Hematopoietic multipotent progenitor cell (in vitro differentiated cells): ENCODE results near the gene CEP290. TPM values are rescaled to one million over a fixed set of nuclear protein-coding genes. Genes with fewer than 3 reads are reported as not detected.
"Not testable (repeated sequence)": the region's sequence is repeated elsewhere in the genome, so short reads cannot be mapped to it uniquely, and the experiment has no call there.

ENCODE experiments used
- DNase-seq, 3 donors: peaks; one replicate each; pipeline ENCODE4 v3.0.0-alpha.2; 2011 to 2015; ENCODE audit warnings: low read depth in 2 of 3, low spot score in 2 of 3
- total RNA-seq: library from RNA; depleted of rRNA; stranded (reverse); fragments of >200 nt; gene quantifications from one replicate; pipeline ENCODE4 v1.2.3, GENCODE V29; 2012

CEP290 gene
- total RNA-seq, 1 donor = 15.1 TPM

GRCh38 chr12:88144037-88144436 is 2.1 kb upstream of the CEP290 start:
- DNase-seq = no peak

GRCh38 chr12:88142610-88142991 is 713 bp upstream of the CEP290 start:
- no peak for DNase-seq

- DNase-seq = no peak
These were observed 489 bp downstream of the CEP290 start for GRCh38 chr12:88141425-88141773.

DNA sequence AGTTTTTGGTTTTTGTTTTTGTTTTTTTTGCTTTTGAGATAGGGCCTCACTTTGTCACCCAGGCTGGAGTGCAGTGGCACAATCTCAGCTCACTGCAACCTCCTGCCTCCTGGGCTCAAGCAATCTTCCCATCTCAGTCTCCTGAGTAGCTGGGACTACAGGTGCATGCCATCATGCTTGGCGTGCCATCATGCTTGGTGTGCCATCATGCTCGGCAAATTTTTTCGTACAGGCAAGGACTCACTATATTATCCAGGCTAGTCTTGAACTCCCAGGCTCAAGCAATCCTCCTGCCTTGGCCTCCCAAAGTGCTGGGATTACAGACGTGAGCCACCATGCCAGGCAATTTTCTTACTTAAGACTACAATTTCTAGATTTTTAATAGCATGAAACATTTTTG is 2.2 kb downstream of the CEP290 start:
- DNase-seq = not testable (repeated sequence)

GRCh38 chr12:88133181-88133580 is 8.7 kb downstream of the CEP290 start:
- DNase-seq = not testable (repeated sequence)

DNA sequence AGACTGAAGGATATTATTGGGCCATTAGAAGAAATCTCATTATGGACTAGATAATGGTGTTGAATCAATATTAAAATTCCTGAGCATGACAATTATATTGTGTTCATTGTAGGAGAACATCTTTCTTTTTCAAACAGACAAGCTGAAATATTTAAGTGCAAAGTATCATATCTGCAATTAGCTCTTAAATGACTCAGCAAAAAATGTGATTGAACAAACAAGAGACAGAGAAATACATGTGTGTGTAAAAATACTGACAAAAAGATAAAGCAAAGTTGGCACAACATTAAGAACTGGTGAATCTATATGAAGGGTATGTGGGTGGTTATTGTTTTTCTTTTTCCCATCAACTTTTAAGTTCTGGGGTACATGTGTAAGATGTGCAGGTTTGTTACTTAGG is 9.5 kb downstream of the CEP290 start:
- no peak for DNase-seq

DNA sequence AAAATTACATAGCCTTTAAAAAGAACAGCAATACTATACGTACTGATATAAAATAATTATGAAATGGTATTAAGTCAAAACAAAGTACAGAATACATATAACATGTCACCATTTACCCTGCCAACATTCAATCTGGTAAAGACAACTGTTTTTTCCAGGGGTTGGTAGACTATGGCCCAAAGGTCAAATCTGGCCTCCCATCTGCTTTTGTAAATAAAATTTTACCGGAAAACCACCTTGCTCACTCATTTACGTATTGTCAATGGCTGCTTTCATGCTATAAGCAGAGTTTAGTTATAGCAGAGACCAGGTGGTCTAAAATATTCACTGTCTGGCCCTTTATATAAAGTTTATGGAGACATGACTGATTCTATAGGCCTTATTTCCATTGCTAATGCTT is 14.0 kb downstream of the CEP290 start:
- no peak for DNase-seq

- no peak for DNase-seq
These were observed 14.8 kb downstream of the CEP290 start for GRCh38 chr12:88127099-88127498.

GRCh38 chr12:88122666-88123065 is 19.2 kb downstream of the CEP290 start:
- DNase-seq = no peak

GRCh38 chr12:88113871-88114270 is 28.0 kb downstream of the CEP290 start:
- no peak for DNase-seq

DNA sequence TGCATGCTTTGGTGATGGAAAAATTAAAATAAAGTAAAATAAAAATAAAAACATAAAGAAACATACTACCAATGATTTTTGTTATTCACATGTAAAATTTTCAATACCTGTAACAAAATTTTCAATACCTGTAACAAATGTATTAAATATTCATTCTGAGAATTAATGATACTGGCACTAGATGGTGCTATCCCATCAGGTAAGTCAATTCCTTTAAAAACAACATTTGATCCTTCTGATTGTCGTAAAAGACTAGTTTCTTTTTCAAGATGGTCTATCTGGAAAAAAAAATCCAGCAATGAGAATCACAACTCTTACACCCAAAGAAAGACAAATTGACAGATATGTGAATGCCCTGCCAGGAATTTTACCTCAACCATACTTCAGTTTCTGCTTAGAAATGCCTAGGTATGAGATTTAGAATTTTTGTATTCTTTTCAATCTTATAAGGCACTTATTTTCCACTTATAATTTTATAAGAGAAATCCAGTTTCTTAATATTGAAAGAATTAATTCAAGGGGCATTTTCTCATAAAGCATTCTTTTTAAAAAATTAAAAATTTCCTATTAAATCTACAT is 30.7 kb downstream of the CEP290 start:
- DNase-seq = peak in 2 of 3 donors; percentile 23 to 67

GRCh38 chr12:88108021-88108420 is 33.9 kb downstream of the CEP290 start:
- DNase-seq = no peak

GRCh38 chr12:88093573-88093972 is 48.3 kb downstream of the CEP290 start:
- DNase-seq = no peak

DNA sequence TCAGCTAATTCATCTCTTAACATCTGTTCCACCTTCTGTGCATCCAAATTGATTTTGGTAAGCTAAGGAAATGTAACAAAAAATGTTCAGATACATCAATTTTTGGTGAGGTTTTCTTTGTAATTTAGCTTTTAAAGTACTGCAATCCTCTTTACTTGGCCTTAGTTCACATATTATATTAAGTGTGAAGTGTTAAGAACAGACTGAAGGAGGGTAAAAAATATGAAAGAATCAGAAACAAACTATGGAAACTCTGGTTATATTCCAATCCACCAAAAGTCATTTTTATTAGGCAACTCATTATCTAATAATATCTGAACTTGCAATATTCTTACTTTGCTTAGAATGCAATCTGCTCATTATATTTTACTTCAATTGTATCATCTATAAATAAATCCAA is 49.1 kb downstream of the CEP290 start:
- no peak for DNase-seq

DNA sequence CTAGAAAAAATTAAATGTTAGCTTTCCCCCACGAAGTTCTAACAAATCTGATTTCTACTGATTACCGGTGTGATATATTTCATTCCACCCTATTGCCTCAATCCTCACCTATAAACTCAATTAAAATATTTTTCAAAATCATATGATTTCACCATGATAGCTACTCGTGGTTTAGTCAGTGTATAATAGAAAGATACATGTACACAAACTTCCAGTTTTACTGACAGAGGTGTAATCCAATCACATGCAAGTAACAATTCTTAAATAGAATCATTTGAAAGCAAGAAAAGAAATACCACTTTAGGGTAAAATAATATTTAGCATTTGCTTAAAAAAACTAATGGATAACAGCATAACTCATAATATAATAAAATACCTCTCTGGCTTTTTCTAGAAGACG is 57.7 kb downstream of the CEP290 start:
- no peak for DNase-seq

GRCh38 chr12:88083634-88084033 is 58.3 kb downstream of the CEP290 start:
- DNase-seq = no peak

DNA sequence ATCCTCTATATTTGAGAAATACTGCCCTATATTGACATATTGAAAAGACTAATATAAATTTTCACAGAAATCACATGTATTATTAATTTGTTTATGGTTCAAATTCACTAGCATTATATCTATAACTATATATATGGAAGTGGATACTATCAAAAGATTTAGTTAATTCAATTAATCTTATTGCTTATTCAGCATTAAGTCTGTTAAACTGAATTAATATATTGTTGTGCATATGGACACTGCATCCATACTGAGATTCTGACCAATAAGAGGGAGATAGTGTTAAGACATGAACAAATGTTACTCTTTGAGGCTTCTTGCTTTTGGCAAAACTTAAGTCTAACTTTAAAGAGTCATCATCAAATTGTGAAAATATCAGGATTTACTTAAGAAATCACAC is 60.6 kb downstream of the CEP290 start:
- DNase-seq = no peak

DNA sequence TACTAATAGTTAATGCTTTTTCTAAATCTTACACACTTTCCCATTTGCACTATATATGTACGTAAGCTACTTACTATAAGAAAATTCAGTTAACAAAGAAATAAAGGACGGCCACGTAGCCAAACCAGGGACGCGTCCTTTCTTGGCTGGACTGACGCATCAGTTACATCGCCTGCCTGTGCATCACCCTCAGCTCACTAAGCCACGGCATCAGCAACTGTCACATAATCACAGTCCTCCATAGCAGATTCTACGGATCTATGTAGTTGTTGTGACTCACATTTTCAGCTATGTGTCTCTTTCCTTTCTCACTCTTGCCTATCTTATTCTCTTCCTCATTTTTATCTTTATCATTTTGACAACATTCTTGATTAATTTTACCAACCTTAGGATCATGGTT is 74.6 kb downstream of the CEP290 start:
- DNase-seq = no peak

- DNase-seq = no peak
These were observed 78.5 kb downstream of the CEP290 start for GRCh38 chr12:88063375-88063774.

DNA sequence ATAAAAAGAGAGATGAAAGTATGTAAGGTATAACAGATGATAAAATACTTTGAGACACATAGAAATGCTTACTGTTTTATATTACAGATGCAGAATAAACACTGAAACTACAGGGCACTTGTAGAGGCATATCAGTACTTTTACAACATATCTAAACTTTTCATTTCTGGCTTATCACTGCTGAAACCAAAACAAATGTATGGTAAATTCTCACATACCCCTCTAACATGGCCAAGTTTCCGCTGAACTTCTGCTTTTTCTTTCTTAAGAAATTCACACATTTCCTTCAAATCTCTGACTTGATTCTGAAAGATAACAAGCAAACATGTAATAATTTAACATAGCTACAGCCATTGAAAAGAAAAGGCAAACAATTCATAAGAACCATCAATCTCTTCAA is 79.4 kb downstream of the CEP290 start:
- DNase-seq = peak in 2 of 3 donors; percentile 8 to 70

DNA sequence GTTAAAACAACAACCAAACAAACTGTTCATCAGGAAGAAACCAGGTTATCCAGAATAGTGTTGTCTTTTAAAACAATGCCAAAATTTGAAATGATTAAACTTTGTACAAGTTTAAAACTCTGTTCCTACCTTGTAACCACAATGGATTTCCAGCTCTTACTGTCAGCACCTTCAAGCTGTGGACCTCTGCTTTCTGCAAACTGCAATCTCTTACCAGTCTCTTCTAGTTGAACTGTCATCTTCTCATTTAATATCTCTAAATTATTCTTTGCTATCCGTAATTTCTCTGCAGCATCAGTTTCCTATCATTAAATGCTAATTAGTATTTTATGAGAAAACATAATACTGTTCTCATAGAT is 83.2 kb downstream of the CEP290 start:
- no peak for DNase-seq

DNA sequence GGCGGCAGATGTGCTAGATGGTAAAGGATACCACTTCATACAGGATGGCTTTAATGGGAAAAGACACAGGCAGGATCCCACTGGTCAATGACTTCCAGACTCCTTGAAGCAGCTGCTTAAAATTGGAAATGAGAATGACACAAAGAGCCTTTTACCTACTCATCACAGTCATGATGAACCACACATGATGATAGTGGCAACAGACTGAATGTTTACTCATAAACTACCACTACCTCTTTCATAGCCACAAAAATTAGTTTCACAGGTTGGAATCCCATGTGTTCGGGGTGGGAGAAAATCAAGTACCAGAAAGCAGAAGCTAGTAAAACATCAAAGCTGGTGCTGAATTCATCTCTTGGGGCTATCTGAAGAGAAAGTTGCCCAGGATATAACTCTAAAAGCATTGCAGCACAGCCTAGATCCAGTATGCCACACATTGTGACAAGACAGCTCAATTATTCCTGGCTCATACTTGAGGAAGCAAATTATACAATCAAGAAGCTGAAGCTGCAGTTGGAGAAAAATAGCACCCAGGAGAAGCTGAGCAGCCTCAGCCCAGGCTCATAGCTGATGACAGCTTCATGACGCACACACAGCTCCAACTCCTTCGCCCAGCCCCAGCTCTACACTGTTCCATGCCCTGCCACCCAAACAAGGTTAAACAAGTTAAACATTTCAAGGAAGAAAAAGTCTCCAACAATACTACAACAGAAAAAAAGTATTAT is 83.7 kb downstream of the CEP290 start:
- DNase-seq = no peak

GRCh38 chr12:88056571-88056970 is 85.3 kb downstream of the CEP290 start:
- DNase-seq = no peak
